SK-N-SH (cell line): Measurements from ENCODE around the gene WDR27.

Experiments
- EP300 ChIP-seq, 2 experiments: IDR thresholded peaks; 2 replicates each; pipeline versions ENCODE4 v1.4.0 to v1.6.1; 2012; ENCODE audit warnings: borderline replicate concordance in 1 of 2, low read depth in 1 of 2, low read length in 1 of 2
- EZH2phosphoT487 ChIP-seq: fragments of 200-600 bp; sonication (generic); IDR thresholded peaks from 2 replicates; pipeline ENCODE4 v1.6.1; 2017; ENCODE audit warnings: low read depth, mixed run types, mild to moderate bottlenecking, antibody characterized with exemption, moderate library complexity, borderline replicate concordance
- MEF2A ChIP-seq: IDR thresholded peaks from 2 replicates; pipeline ENCODE4 v1.4.0; 2012; ENCODE audit warnings: low read depth, borderline replicate concordance
- MXI1 ChIP-seq: IDR thresholded peaks from 2 replicates; pipeline ENCODE4 v1.6.1; 2012; ENCODE audit warnings: mild to moderate bottlenecking, low read depth, low read length, improper control_type of control experiment
- RAD21 ChIP-seq: IDR thresholded peaks from 2 replicates; pipeline ENCODE4 v1.6.1; 2012; ENCODE audit warnings: mild to moderate bottlenecking, low read length
- RCOR1 ChIP-seq: fragments of 150-350 bp; IDR thresholded peaks from 2 replicates; pipeline ENCODE4 v1.6.1; 2017; ENCODE audit warnings: antibody characterized with exemption, low read length
- RXRA ChIP-seq: IDR thresholded peaks from 2 replicates; pipeline ENCODE4 v1.4.0; 2012; ENCODE audit warnings: low read depth, mild to moderate bottlenecking, borderline replicate concordance
- TAF1 ChIP-seq: IDR thresholded peaks from 2 replicates; pipeline ENCODE4 v1.6.1; 2012; ENCODE audit warnings: low read depth, mild to moderate bottlenecking, low read length, moderate library complexity, borderline replicate concordance
- TEAD4 ChIP-seq: IDR thresholded peaks from 2 replicates; pipeline ENCODE4 v1.4.0; 2012; ENCODE audit warnings: mild to moderate bottlenecking, borderline replicate concordance; ENCODE audit not compliant: insufficient read depth
- TF ChIP-seq, protein P1 (sequence below): fragments of 200-600 bp; sonication (generic); IDR thresholded peaks from 2 replicates; pipeline ENCODE4 v1.6.1; 2017; ENCODE audit warnings: antibody characterized with exemption, mild to moderate bottlenecking, moderate library complexity
- TF ChIP-seq, protein P2 (sequence below): fragments of 150-350 bp; IDR thresholded peaks from 2 replicates; pipeline ENCODE4 v1.6.1; 2017; ENCODE audit warnings: antibody characterized with exemption, low read length, low read depth, borderline replicate concordance
- TF ChIP-seq, protein P3 (sequence below): IDR thresholded peaks from 2 replicates; pipeline ENCODE4 v1.4.0; 2012; ENCODE audit warnings: low read depth
- TF ChIP-seq, protein P4 (sequence below): IDR thresholded peaks from 2 replicates; pipeline ENCODE4 v1.6.1; 2012; ENCODE audit warnings: mild to moderate bottlenecking, low read depth, low read length, moderate library complexity
- TF ChIP-seq, protein P5 (sequence below): fragments of 150-350 bp; IDR thresholded peaks from 2 replicates; pipeline ENCODE4 v1.6.1; 2016; ENCODE audit warnings: mild to moderate bottlenecking, low read depth, low read length

DNA sequence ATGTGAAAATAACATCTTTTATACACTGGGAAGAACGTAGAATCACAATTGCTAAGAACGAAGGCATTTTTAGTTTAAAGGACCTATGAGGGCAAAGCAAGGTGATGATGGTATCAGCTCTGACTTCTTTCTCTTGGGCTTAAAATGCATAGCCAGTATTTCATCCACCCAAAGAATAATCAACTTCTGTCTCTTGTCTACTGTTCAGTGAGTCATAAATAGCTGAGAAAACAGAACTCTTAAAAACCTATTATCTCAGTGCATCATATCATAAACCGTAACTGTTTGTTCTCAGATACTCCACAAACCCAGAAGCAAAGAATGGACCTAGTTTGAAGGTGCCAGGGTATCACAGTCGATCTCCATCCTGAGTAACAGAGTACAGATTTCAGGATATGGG lies 17.3 kb upstream of the WDR27 start:
- TF ChIP-seq, protein P1, sequence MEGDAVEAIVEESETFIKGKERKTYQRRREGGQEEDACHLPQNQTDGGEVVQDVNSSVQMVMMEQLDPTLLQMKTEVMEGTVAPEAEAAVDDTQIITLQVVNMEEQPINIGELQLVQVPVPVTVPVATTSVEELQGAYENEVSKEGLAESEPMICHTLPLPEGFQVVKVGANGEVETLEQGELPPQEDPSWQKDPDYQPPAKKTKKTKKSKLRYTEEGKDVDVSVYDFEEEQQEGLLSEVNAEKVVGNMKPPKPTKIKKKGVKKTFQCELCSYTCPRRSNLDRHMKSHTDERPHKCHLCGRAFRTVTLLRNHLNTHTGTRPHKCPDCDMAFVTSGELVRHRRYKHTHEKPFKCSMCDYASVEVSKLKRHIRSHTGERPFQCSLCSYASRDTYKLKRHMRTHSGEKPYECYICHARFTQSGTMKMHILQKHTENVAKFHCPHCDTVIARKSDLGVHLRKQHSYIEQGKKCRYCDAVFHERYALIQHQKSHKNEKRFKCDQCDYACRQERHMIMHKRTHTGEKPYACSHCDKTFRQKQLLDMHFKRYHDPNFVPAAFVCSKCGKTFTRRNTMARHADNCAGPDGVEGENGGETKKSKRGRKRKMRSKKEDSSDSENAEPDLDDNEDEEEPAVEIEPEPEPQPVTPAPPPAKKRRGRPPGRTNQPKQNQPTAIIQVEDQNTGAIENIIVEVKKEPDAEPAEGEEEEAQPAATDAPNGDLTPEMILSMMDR, result no peak
- TF ChIP-seq, protein P2, sequence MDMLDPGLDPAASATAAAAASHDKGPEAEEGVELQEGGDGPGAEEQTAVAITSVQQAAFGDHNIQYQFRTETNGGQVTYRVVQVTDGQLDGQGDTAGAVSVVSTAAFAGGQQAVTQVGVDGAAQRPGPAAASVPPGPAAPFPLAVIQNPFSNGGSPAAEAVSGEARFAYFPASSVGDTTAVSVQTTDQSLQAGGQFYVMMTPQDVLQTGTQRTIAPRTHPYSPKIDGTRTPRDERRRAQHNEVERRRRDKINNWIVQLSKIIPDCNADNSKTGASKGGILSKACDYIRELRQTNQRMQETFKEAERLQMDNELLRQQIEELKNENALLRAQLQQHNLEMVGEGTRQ, result no peak
- TF ChIP-seq EZH2phosphoT487 (no peak), MXI1 (no peak), RAD21 (no peak), MEF2A (no peak), TEAD4 (no peak), RCOR1 (no peak), RXRA (no peak), TAF1 (no peak), EP300 (IDR thresholded peaks at IDR 0.05; ENCODE audit: borderline replicate concordance in 1 of 2, low read depth in 1 of 2, low read length in 1 of 2) (no peak)
- TF ChIP-seq, protein P3, sequence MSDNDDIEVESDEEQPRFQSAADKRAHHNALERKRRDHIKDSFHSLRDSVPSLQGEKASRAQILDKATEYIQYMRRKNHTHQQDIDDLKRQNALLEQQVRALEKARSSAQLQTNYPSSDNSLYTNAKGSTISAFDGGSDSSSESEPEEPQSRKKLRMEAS, result no peak
- TF ChIP-seq, protein P4, sequence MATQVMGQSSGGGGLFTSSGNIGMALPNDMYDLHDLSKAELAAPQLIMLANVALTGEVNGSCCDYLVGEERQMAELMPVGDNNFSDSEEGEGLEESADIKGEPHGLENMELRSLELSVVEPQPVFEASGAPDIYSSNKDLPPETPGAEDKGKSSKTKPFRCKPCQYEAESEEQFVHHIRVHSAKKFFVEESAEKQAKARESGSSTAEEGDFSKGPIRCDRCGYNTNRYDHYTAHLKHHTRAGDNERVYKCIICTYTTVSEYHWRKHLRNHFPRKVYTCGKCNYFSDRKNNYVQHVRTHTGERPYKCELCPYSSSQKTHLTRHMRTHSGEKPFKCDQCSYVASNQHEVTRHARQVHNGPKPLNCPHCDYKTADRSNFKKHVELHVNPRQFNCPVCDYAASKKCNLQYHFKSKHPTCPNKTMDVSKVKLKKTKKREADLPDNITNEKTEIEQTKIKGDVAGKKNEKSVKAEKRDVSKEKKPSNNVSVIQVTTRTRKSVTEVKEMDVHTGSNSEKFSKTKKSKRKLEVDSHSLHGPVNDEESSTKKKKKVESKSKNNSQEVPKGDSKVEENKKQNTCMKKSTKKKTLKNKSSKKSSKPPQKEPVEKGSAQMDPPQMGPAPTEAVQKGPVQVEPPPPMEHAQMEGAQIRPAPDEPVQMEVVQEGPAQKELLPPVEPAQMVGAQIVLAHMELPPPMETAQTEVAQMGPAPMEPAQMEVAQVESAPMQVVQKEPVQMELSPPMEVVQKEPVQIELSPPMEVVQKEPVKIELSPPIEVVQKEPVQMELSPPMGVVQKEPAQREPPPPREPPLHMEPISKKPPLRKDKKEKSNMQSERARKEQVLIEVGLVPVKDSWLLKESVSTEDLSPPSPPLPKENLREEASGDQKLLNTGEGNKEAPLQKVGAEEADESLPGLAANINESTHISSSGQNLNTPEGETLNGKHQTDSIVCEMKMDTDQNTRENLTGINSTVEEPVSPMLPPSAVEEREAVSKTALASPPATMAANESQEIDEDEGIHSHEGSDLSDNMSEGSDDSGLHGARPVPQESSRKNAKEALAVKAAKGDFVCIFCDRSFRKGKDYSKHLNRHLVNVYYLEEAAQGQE, result no peak
- TF ChIP-seq, protein P5, sequence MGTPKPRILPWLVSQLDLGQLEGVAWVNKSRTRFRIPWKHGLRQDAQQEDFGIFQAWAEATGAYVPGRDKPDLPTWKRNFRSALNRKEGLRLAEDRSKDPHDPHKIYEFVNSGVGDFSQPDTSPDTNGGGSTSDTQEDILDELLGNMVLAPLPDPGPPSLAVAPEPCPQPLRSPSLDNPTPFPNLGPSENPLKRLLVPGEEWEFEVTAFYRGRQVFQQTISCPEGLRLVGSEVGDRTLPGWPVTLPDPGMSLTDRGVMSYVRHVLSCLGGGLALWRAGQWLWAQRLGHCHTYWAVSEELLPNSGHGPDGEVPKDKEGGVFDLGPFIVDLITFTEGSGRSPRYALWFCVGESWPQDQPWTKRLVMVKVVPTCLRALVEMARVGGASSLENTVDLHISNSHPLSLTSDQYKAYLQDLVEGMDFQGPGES, result no peak
